ENCODE measurements around the gene TMEM238L. TPM values are rescaled to one million over a fixed set of nuclear protein-coding genes. Genes with fewer than 3 reads are reported as not detected.

TMEM238L gene
- total and polyA plus RNA-seq, 10 donors = not detected

GRCh38 chr17:10772425-10773380, 31.2 kb downstream of the TMEM238L start:
- intact Hi-C loops (cut with DNase I; ENCODE audit: low total_unique reads) = no loop called here

GRCh38 chr17:10771148-10771547, 32.8 kb downstream of the TMEM238L start:
- TF ChIP-seq POLR2AphosphoS5 (IDR thresholded peaks at IDR 0.05) (no peak), CTCF (IDR thresholded peaks at IDR 0.05 in 8 of 11, conservative IDR thresholded peaks at IDR 0.05 in 3 of 11) (no peak)
- Histone ChIP-seq H3K4me3 (no peak overlapping the region), H3K27ac (no peak overlapping the region), H3K36me3 (peaks cover 0 to 9% (median 0%) of the 10 kb centered on the region in 6 donors), H3K9me3 (peaks cover 0 to 24% (median 12%) of the 10 kb centered on the region in 8 donors), H3K27me3 (replicated peaks in 1 of 7) (no peaks in the 10 kb centered on the region), H3K4me1 (peaks cover 0 to 8% (median 0%) of the 10 kb centered on the region in 6 donors)
- DNase-seq = no peak
- intact Hi-C loops (cut with DNase I; ENCODE audit: low total_unique reads) = no loop called here
- 61 to 91% (median 88%) methylated on average over 2 of the region's 2 CpGs for WGBS, 5 donors

More at GRCh38 chr17:10772425-10773380, 31.2 kb downstream of the TMEM238L start:
- H3K27ac ChIP-seq = no peak overlapping the region
- H3K27me3 ChIP-seq (replicated peaks in 1 of 7) = no peaks in the 10 kb centered on the region
- WGBS, 5 donors = 38 to 49% (median 44%) methylated on average over 9 of the region's 9 CpGs
- DNase-seq = no peak
- H3K4me3 ChIP-seq = no peak overlapping the region
- H3K4me1 ChIP-seq = peaks cover 0 to 8% (median 0%) of the 10 kb centered on the region in 6 donors
- H3K36me3 ChIP-seq = no peaks in the 10 kb centered on the region
- no peak for TF ChIP-seq POLR2AphosphoS5 (IDR thresholded peaks at IDR 0.05)
- peak in 9 of 11 experiments; percentile 27 to 74 (median 64) for TF ChIP-seq CTCF (IDR thresholded peaks at IDR 0.05 in 8 of 11, conservative IDR thresholded peaks at IDR 0.05 in 3 of 11)
- H3K9me3 ChIP-seq = peaks cover 0 to 18% (median 10%) of the 10 kb centered on the region in 8 donors

GRCh38 chr17:10769840-10770239, 34.1 kb downstream of the TMEM238L start:
- Histone ChIP-seq H3K4me3 (no peak overlapping the region), H3K9me3 (peaks cover 0 to 26% (median 19%) of the 10 kb centered on the region in 8 donors), H3K27me3 (replicated peaks in 1 of 7) (no peaks in the 10 kb centered on the region), H3K36me3 (peaks cover 0 to 9% (median 0%) of the 10 kb centered on the region in 6 donors), H3K27ac (no peak overlapping the region), H3K4me1 (peaks cover 0 to 8% (median 0%) of the 10 kb centered on the region in 6 donors)
- intact Hi-C loops (cut with DNase I; ENCODE audit: low total_unique reads) = no loop called here
- TF ChIP-seq CTCF (IDR thresholded peaks at IDR 0.05 in 8 of 11, conservative IDR thresholded peaks at IDR 0.05 in 3 of 11) = no peak
- TF ChIP-seq POLR2A (IDR thresholded peaks at IDR 0.05) = no peak
- TF ChIP-seq POLR2AphosphoS5 (IDR thresholded peaks at IDR 0.05) = no peak
- no peak for DNase-seq
- WGBS, 5 donors = 80 to 94% (median 88%) methylated on average over 6 of the region's 6 CpGs

- no peak overlapping the region for H3K27ac ChIP-seq
- intact Hi-C loops (cut with DNase I; ENCODE audit: low total_unique reads) = no loop called here
- TF ChIP-seq CTCF (IDR thresholded peaks at IDR 0.05 in 8 of 11, conservative IDR thresholded peaks at IDR 0.05 in 3 of 11) (no peak), POLR2AphosphoS5 (IDR thresholded peaks at IDR 0.05) (no peak), POLR2A (IDR thresholded peaks at IDR 0.05) (no peak)
- DNase-seq = no peak
- WGBS, 5 donors = 85 to 98% (median 94%) methylated on average over 2 of the region's 2 CpGs
- H3K4me3 ChIP-seq = no peak overlapping the region
- peaks cover 0 to 26% (median 19%) of the 10 kb centered on the region in 8 donors for H3K9me3 ChIP-seq
- peaks cover 0 to 8% (median 0%) of the 10 kb centered on the region in 6 donors for H3K4me1 ChIP-seq
- no peaks in the 10 kb centered on the region for H3K27me3 ChIP-seq (replicated peaks in 1 of 7)
- peaks cover 0 to 9% (median 0%) of the 10 kb centered on the region in 6 donors for H3K36me3 ChIP-seq
Measured at GRCh38 chr17:10768750-10769251, 35.1 kb downstream of the TMEM238L start.
